GM21515 (cell line): Measurements from ENCODE around the gene PTK7.

Experiments
- ATAC-seq: cut with Tn5 transposase; IDR thresholded peaks from one replicate; pipeline ENCODE4 v1.9.1; 2021; ENCODE audit not compliant: unreplicated experiment

The PTK7 gene

DNA sequence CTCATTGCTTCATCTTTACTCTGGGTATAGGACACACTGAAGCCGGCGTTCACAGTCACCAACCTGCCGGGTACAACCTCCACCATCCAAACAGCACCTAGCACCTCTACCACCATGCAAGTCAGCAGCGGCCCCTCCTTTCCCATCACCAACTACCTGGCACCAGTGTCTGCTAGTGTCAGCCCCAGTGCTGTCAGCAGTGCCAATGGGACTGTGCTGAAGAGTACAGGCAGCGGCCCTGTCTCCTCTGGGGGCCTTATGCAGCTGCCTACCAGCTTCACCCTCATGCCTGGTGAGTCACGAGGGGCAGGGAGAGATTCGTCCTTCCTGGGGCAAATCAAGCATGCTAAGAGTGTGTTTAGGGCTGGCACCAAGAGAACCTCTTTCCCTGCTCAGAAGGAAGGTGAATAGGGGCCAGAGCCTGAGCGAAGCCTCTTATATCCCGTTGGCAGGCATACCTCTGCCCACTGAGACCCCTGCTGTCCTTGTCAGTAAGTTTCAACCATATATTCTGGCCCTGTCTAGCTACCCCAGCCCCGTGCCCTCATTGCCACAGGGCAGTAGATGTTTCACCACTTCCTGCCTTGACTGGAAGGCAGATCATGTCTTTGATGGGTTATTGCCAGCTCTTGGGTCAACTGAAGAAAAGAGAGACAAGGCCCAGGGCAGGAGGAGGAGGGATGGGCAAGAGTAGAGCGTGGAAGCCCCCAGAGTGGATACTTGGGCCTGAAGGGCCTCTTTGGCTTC lies 99.7 kb downstream of the PTK7 start:
- ATAC-seq = no peak

DNA sequence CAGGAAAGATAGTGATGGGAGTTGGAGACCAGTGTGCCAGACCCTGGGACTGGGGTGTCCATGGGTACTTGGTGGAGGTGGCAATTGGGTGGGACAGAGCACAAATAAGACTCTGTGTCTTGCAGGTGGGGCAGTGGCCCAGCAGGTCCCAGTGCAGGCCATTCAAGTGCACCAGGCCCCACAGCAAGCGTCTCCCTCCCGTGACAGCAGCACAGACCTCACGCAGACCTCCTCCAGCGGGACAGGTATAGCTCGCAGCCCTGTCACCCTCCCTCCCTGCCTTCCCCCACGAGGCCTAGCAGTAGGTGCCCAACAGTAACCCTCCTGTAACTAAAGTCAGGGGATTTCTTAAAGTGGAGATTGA lies 100.3 kb downstream of the PTK7 start:
- no peak for ATAC-seq

DNA sequence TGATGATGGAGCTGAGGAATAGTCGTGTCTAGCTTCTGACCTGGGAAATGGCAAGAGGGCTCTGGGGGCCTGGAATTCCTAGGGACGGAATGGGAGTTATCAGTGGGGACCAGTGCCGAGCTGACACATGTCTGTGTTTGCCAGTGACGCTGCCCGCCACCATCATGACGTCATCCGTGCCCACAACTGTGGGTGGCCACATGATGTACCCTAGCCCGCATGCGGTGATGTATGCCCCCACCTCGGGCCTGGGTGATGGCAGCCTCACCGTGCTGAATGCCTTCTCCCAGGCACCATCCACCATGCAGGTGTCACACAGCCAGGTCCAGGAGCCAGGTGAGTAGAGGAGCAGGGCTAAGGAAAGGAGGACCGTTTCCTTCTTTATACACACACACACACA lies 102.0 kb downstream of the PTK7 start:
- ATAC-seq = no peak

DNA sequence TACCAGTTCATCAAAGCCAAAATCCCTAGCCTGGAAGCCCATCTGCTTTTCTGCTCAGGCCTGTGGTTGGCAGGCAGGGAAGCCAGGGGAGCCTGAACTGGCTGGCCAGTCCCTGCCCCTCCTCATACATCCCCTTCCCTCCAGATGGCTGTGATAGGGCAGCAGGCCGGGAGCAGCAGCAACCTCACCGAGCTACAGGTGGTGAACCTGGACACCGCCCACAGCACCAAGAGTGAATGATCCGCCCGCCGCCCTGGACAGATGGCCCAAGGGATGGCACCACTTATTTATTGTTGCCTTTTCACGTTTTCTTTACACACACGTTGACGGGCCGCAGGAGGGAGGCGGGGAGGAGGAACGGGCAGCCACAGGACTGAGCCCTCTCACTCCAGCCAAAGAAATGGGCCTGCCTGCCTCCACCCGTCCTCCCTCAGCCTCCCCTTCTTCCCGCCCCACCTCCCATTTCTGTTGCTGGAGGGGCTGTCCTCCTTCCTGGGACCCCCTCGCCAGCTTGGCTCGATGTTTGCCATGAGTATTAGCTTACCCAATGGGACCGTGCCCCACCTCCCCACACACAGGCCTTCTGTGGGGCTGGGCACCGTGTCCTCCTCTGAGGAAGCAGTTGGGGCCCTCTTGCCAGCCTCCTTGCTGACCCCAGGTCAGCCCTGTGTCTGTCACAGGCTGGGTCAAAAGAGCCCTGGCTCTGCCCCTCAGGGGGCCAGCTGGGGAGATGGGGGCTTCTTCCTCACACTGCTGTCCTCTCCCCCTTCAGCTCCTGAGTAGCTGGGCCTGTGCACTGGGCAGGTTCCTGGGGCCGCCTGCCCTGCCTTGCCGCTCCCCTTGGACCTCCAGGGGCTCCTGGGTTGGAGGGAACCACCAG lies 103.1 kb downstream of the PTK7 start:
- ATAC-seq = no peak

DNA sequence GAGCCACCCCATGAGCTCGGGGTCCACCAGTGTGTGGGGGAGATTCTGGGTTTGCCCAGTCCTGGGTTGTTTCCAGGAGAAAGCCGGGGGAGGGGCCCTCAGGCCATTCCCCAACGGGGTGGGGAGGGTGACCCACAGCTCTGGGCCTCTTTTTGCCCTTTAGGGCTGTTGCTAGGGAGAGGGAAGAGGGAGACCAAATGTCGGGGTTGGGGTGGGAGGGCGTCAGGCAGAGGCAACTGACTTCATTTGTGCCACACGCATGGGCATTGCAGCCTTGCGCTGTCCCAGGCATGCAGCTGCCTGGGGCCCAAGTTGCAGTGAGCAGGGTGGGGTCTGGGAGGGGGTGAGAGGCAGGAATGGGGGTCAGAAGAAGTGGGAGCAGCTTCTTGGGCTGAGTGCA lies 103.9 kb downstream of the PTK7 start:
- ATAC-seq = no peak

DNA sequence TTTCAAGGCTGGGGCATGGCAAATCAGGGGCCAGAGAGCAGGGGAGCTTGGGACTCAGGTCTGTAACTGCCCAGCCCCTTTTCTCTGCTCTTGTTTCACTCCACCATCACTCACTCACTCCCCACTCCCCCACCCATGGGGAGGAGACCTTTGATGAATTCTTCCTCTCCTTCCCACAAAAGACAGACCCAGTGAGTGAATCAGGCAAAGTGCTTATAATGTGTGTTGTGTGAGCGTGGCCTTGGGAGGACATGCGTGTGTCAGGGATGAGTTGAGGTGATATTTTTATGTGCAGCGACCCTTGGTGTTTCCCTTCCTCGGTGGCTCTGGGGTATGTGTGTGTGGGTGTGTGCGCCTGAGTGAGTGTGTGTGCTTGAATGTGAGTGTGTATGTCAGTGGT lies 104.9 kb downstream of the PTK7 start:
- ATAC-seq = no peak

DNA sequence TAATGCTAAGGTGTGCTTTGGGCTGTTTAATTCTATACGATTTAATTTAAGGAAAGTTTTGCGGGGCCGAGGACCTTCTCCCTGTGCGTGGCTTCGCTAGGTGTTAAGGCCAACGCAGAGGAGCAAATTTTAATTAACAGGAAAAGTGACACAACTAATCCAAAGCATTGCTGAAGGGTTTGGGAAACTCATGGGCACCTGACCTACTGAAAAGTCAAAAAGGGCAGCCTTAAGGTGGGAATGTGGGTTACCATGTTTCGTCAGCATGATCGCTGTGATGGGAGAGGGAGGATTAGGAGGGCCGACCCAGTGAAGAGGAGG lies 105.5 kb downstream of the PTK7 start:
- ATAC-seq = peak; percentile 22

DNA sequence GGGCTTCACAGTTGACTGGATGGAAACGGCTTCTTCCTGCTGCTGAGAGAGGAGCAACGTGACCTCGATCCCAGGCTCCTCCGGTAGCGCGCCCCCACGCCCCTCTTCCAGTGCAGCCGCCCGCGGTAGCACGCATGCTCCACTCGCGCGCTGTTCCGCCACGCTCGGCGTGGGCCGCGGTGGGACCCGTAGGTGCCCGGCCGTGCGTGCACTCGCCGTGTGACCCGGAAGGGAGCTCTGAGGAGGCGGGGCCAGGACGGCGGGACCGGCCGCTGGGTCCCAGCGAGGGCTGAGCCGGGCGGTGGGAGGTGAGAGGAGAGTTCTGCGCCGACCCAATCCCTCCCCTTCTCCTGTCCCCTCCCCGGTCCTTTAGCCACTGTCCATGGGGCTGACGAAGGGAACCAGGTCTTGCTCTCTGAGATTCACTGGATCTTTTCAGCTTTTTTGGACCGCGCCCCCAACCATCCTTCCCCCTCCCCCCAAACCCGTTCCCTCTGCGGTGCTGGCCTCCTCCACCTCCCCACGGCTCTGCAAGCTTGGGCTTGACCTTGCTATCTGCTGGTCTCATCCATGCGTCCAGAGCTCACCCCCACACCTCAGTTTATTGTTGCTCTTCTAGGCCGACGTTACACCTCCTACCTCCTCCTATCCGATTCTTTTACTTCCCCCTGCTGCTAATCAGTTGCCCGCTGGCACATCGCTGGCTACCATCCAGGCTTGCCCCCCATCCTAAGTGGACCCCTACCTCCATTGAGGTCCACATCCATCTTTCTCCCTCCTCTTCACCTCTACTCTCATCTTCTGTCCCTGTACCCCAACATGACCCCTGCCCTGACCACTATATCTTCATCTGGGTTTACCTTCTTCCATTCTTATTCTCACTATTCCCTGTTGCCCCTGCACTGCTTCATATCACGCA lies 106.1 kb downstream of the PTK7 start, which contains the start of gene CUL9:
TSS of gene CUL9 (plus strand) at position 255 of the 919 bp plus-strand sequence. CDS start 2,115 bp downstream, outside the sequence.
- ATAC-seq = peak; percentile 85

DNA sequence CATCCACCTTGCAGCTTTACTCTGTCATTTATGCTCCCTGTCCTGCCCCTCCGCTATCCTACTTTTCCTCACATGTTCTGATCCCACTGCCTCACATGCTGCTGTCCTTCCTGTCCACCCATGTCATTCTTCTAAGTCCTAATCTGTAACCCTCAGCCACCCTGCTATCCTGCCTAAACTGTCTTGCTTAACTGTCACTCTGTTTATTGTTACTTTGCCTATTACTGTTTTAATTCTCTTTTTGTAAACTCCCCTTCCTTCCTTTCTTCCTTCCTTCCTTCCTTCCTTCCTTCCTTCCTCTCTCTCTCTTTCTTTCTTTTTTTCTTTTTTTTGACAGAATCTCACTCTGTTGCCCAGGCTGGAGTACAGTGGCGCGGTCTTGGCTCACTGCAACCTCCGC lies 107.3 kb downstream of the PTK7 start:
- ATAC-seq = no peak

DNA sequence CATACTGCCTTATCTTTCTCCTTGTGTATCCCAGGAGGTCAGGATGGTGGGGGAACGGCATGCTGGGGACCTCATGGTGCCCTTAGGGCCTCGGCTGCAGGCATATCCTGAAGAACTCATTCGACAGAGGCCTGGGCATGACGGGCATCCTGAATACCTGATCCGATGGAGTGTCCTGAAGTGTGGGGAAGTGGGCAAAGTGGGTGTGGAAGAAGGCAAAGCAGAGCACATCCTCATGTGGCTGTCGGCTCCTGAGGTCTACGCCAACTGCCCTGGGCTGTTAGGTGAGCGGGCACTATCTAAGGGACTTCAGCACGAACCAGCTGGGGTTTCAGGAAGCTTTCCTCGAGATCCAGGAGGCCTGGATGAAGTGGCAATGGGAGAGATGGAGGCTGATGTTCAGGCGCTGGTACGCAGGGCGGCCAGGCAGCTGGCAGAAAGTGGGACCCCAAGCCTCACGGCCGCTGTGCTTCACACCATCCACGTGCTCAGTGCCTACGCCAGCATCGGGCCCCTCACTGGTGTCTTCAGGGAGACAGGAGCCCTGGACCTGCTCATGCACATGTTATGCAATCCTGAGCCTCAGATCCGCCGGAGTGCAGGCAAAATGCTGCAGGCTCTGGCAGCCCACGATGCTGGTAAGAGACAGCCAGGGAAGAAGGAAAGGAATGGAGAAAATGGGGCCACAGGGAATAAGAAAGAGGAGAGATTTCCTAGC lies 108.3 kb downstream of the PTK7 start:
- ATAC-seq = no peak

DNA sequence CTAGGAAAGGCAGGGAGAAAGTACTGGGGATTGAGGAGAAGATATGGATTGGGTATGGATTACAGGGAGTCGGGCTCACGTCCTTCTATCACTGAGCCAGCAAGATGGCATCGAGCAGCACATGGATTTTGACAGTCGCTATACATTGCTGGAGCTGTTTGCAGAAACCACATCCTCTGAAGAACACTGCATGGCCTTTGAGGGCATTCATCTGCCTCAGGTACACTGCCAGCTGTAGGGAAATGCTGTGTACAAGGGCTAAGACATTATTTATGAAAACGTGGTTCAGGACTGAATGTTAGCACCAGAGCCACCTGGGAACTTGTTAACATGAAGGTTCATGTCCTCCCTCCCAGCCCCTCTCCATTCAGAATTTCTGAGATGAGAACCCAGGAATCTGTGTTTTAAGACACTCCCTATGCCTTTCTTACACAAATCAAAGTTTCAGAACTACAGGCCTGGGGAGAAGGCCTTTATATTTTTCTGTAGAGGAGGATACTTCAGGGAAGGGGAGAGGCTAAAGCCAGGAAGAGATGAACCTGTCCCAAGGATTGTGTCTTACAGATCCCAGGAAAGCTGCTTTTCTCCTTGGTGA lies 109.4 kb downstream of the PTK7 start:
- ATAC-seq = no peak

DNA sequence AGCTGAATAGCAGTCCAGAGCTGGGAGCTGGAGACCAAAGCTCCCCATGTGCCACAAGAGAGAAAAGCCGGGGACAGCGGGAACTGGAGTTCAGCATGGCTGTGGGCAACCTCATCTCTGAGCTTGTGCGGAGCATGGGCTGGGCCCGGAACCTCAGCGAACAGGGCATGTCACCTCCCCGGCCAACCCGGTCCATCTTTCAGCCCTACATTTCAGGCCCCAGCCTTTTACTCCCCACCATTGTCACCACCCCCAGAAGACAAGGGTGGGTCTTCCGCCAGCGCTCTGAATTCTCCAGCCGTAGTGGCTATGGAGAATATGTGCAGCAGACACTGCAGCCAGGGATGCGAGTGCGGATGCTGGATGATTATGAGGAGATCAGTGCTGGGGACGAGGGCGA lies 109.9 kb downstream of the PTK7 start:
- no peak for ATAC-seq

DNA sequence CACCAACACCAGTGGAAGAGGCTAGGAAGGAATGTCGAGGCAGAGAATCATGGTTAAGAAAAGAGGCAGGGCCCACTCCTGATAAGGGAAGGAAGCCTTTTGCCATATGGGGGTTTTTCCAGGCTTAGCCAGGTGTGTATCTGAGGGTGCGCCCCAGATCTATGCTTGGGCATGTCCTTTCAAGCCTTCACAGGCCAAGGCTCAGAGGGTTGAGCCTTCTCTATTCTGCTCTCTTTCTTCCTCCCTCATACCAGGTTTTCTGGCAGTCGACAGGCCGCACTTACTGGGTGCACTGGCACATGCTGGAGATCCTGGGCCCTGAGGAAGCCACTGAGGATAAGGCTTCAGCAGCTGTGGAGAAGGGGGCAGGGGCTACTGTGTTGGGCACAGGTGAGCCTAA lies 110.6 kb downstream of the PTK7 start:
- no peak for ATAC-seq

DNA sequence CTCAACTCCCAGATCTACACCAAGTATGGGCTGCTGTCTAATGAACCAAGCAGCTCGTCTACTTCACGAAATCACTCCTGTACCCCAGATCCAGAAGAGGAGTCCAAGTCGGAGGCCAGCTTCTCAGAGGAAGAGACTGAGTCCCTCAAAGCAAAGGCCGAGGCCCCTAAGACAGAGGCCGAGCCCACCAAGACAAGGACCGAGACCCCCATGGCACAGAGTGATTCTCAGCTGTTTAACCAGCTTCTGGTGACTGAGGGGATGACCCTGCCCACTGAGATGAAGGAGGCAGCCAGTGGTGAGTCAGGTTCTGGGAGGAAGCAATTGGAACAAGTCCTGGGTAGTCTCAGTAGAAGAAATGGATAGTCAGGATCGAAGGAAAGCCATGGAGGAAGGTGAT lies 111.7 kb downstream of the PTK7 start:
- ATAC-seq = no peak

DNA sequence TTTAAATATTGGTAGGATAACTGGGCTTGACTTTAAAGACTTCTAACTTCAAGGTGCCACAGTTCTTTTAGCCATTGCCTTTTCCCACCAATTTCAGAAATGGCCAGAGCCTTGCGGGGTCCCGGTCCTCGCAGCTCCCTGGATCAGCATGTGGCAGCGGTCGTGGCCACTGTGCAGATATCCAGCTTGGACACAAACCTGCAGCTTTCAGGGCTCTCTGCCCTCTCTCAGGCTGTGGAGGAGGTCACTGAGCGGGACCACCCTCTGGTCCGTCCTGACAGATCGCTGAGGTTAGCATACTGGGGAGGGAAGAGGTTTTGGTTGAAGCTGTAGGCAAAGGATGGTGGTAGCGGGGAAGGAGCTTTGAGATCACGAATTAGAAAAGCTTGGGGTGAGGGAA lies 112.3 kb downstream of the PTK7 start:
- no peak for ATAC-seq

DNA sequence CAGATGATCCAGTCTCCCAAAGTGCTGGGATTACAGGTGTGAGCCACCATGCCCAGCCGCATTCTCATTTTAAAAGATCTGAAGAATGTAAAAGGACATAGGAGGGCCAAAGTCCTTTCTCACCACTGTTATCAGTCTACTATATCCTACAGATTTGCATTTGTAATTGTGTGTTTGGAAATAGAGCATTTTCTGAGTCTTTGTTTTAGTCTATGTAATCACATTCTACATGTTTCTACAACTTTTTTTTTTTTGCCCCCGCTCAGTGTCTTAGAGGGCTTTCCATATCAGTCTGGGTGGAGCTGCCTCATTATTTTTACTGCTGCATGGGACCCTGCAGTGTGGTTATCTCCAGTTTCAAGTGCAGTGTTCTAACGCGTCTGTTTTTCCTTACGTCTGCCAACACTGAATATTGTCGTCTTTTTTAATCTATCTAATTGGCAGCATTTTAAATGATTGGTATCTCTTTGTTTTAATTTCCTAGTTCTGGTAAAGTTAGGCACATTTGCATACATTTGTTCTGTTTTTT lies 113.7 kb downstream of the PTK7 start:
- ATAC-seq = no peak

DNA sequence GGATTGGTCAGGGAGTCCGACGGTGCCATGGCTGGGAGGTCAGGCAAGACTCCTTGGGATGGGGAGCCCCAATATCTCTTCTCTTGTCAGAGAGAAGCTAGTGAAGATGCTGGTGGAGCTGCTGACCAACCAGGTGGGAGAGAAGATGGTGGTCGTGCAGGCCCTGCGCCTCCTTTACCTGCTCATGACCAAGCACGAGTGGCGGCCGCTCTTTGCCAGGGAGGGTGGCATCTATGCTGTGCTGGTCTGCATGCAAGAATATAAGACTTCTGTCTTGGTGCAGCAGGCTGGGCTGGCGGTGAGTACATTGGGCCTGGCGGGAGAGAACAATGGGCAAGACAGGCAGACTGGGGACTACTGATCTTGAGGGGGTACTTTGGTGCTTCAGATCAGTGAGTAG lies 116.8 kb downstream of the PTK7 start:
- ATAC-seq = no peak

DNA sequence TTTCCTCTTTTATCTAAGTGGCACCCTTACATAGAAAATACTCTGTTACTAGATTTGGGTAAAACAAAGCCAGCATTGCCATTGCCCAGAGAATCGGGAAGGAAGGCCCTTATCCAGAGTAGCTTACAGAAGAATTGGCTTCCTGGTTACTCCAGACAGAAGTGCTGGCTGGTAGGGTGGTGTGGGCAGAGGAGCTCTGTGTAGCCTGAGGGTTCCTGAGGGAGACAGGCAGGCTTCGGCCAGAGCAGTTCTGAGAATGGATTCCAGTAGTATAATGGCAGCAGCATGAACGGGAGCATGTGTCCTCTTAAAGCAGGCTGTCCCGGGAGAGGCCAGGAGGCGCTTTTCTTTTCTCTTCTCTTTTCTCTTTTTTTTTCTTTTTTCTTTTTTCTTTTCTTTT lies 117.8 kb downstream of the PTK7 start:
- no peak for ATAC-seq

DNA sequence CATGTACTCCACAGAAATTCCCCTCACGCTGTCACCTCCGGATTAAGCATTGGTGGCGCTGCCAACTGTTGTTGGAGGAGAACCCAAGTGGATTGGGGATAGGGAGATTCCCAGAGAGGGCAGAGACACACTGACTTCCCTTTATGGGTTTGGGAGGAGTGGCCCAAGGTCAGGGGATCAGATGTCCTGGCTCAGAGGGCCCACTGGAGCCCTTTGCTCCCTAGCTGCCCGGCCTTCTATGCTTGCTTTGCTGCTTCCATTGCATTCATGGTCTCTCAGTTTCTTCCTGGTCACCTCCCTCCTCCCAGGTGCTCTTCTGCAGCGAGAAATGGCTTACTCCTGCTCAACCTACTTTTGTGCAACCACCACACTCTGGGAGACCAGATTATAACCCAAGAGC lies 120.2 kb downstream of the PTK7 start:
- no peak for ATAC-seq

DNA sequence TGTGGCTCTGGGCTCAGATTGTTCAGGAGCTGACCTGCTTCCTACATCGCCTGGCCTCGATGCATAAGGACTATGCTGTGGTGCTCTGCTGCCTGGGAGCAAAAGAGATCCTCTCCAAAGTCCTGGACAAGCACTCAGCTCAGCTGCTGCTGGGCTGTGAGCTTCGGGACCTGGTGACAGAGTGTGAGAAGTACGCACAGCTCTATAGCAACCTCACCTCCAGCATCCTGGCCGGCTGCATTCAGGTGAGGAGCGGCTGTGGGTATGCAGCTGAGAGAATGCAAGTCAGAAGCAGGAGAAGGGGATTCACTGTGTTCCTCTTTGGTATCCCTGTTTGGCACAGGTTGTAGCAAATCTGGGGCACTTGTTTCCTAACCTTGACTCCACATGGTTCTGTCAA lies 123.8 kb downstream of the PTK7 start:
- ATAC-seq = no peak
